K562 (cell line): ENCODE measurements around the gene NPDC1. TPM values are rescaled to one million over a fixed set of nuclear protein-coding genes. Genes with fewer than 3 reads are reported as not detected.

Source experiments
- ATAC-seq: fragments of 200-7000 bp; cut with Tn5 transposase; 3 replicates; pipeline ENCODE4 v1.9.1; 2020; ENCODE audit warnings: moderate library complexity
- BruUV-seq: library from RNA; stranded (reverse); fragments of 400-500 nt; replicated peaks from 2 replicates; lab custom pipeline; 2021; lab: Mats Ljungman, UMichigan
- CTCF ChIA-PET: fragments of 300-600 bp; formaldehyde crosslinking; extraction: SDS; loops from one replicate; lab custom pipeline; 2021; ENCODE audit warnings: low intra/inter-chr PET ratio; lab: Yijun Ruan, JAX
- POLR2A ChIA-PET: fragments of 300-600, 350-650 bp; sonication (Branson Sonifier 250); formaldehyde crosslinking; extraction: SDS; loops from one replicate; lab custom pipeline; 2021; ENCODE audit warnings: antibody characterized with exemption, inconsistent platforms; lab: Yijun Ruan, JAX
- DNase-seq, 4 experiments: peaks; one replicate each; pipeline versions ENCODE4 v3.0.0 to v3.0.0-alpha.2; 2011 to 2018; ENCODE audit warnings: low spot score in 3 of 4, mixed read lengths in 3 of 4; ENCODE audit errors: extremely low read depth in 1 of 4
- FAIRE-seq: peaks from 2 replicates; lab custom pipeline; 2011; peaks lifted over from hg19 to GRCh38; lab: Jason Lieb, UNC
- H2AFZ ChIP-seq: 2 replicates; pipeline ENCODE4 v1.6.0; 2011; ENCODE audit warnings: low read depth, low read length, control low read depth, inconsistent platforms
- H3K27ac ChIP-seq: fragments of 200-600 bp; 3 replicates; pipeline ENCODE4 v1.8.0; 2011; ENCODE audit warnings: low read depth, mild to moderate bottlenecking, control low read depth, inconsistent platforms, low read length, moderate library complexity, mixed read lengths; ENCODE audit errors: extremely low read depth
- H3K27me3 ChIP-seq, 2 experiments: fragments of 300-600 bp in 1 of 2; 2 replicates in 1 of 2; 3 replicates in 1 of 2; pipeline versions ENCODE4 v1.6.0 to v1.8.0; 2011; ENCODE audit warnings: inconsistent platforms in 2 of 2, low read length in 2 of 2, mild to moderate bottlenecking in 1 of 2, mixed read lengths in 1 of 2, moderate library complexity in 1 of 2; ENCODE audit not compliant: control insufficient read depth in 2 of 2, insufficient read depth in 2 of 2
- H3K36me3 ChIP-seq: fragments of 300-600 bp; 3 replicates; pipeline ENCODE4 v1.8.0; 2011; ENCODE audit warnings: mild to moderate bottlenecking, low read length, inconsistent platforms; ENCODE audit not compliant: control insufficient read depth, insufficient read depth
- H3K4me1 ChIP-seq, 2 experiments: fragments of 200-600 bp in 1 of 2; replicated peaks in 1 of 2; 2 replicates in 1 of 2; 3 replicates in 1 of 2; pipeline versions ENCODE4 v1.5.1 to v1.8.0; 2011; ENCODE audit warnings: inconsistent platforms in 2 of 2, low read length in 2 of 2, mild to moderate bottlenecking in 1 of 2, mixed read lengths in 1 of 2, moderate library complexity in 1 of 2; ENCODE audit not compliant: control insufficient read depth in 2 of 2, insufficient read depth in 2 of 2
- H3K4me2 ChIP-seq: 2 replicates; pipeline ENCODE4 v1.6.1; 2011; ENCODE audit warnings: low read length, control low read depth, inconsistent platforms, mixed read lengths; ENCODE audit not compliant: insufficient read depth
- H3K4me3 ChIP-seq: fragments of 200-600 bp; sonication (generic), shearing (Covaris generic); 2 replicates; pipeline ENCODE4 v1.5.1; 2016; ENCODE audit warnings: control low read depth, inconsistent platforms
- H3K79me2 ChIP-seq: fragments of 200-600 bp; 3 replicates; pipeline ENCODE4 v1.8.0; 2011; ENCODE audit warnings: low read length, inconsistent platforms; ENCODE audit not compliant: control insufficient read depth, insufficient read depth
- H3K9ac ChIP-seq, 2 experiments: 2 replicates each; pipeline versions ENCODE4 v1.6.0 to v1.6.1; 2011; ENCODE audit warnings: low read depth in 2 of 2, low read length in 2 of 2, control low read depth in 1 of 2, inconsistent platforms in 1 of 2, mild to moderate bottlenecking in 1 of 2, mixed read lengths in 1 of 2; ENCODE audit not compliant: insufficient read depth in 1 of 2
- H3K9me1 ChIP-seq: one replicate; pipeline ENCODE4 v1.6.0; 2011; ENCODE audit warnings: inconsistent platforms, mild to moderate bottlenecking, low read length, moderate library complexity; ENCODE audit not compliant: control insufficient read depth, insufficient read depth
- H3K9me3 ChIP-seq: replicated peaks from 2 replicates; pipeline ENCODE4 v1.5.1; 2011; ENCODE audit warnings: low read depth, low read length, inconsistent platforms; ENCODE audit not compliant: control insufficient read depth, insufficient read depth
- H4K20me1 ChIP-seq: replicated peaks from 2 replicates; pipeline ENCODE4 v1.6.1; 2011; ENCODE audit warnings: low read length, inconsistent platforms, mixed read lengths; ENCODE audit not compliant: control insufficient read depth, insufficient read depth
- BRD9 ChIP-seq: fragments of 450-650 bp; IDR thresholded peaks from 2 replicates; pipeline ENCODE4 v1.6.1; 2018; ENCODE audit warnings: low read depth; ENCODE audit not compliant: partially characterized antibody
- CC2D1A ChIP-seq: fragments of 450-650 bp; IDR thresholded peaks from 2 replicates; pipeline ENCODE4 v1.6.1; 2017; ENCODE audit warnings: mild to moderate bottlenecking
- EGR1 ChIP-seq: fragments of 450-650 bp; conservative IDR thresholded peaks from 2 replicates; pipeline ENCODE4 v1.6.1; 2017; ENCODE audit warnings: mild to moderate bottlenecking
- FOXA1 ChIP-seq: fragments of 450-650 bp; IDR thresholded peaks from 2 replicates; pipeline ENCODE4 v1.6.1; 2016; ENCODE audit warnings: mild to moderate bottlenecking, borderline replicate concordance
- GABPA ChIP-seq: fragments of 200-800 bp; sonication (Bioruptor generic); conservative IDR thresholded peaks from 2 replicates; pipeline ENCODE4 v1.6.1; 2016; ENCODE audit warnings: low read depth, missing genetic modification characterization, missing compliant biosample characterization
- MXI1 ChIP-seq: IDR thresholded peaks from 2 replicates; pipeline ENCODE4 v1.6.1; 2011; ENCODE audit warnings: low read depth, mild to moderate bottlenecking, improper control_type of control experiment, low read length
- NFE2L1 ChIP-seq: fragments of 450-650 bp; IDR thresholded peaks from 2 replicates; pipeline ENCODE4 v1.6.1; 2016; ENCODE audit warnings: missing genetic modification characterization, low read depth, mild to moderate bottlenecking, missing compliant biosample characterization, moderate library complexity, borderline replicate concordance
- RUNX1 ChIP-seq: sonication (generic); IDR thresholded peaks from 2 replicates; pipeline ENCODE4 v1.6.1; 2016; ENCODE audit warnings: antibody characterized with exemption, low read depth
- SMARCA5 ChIP-seq: fragments of 450-650 bp; IDR thresholded peaks from 2 replicates; pipeline ENCODE4 v1.6.1; 2016
- SREBF1 ChIP-seq: fragments of 150-350 bp; IDR thresholded peaks from 2 replicates; pipeline ENCODE4 v1.6.1; 2014; ENCODE audit warnings: antibody characterized with exemption, low read depth, low read length, borderline replicate concordance
- ZNF174 ChIP-seq: fragments of 250-450 bp; sonication (Bioruptor Pico); IDR thresholded peaks from 2 replicates; pipeline ENCODE4 v1.4.0; 2020; ENCODE audit warnings: mild to moderate bottlenecking
- ZNF24 ChIP-seq: fragments of 450-650 bp; IDR thresholded peaks from 2 replicates; pipeline ENCODE4 v1.6.1; 2016
- ZNF316 ChIP-seq: fragments of 450-650 bp; IDR thresholded peaks from 2 replicates; pipeline ENCODE4 v1.6.1; 2016
- WGBS: fragments of 100-300 bp; shearing (Covaris generic); methylation state at CpG from one replicate; pipeline ENCODE4 v1.1.6; 2016; ENCODE audit warnings: low coverage, mixed read lengths; ENCODE audit not compliant: insufficient coverage; ENCODE audit errors: missing lambda C conversion rate; 5-methylcytosine and 5-hydroxymethylcytosine counted together
- in situ Hi-C: fragments of 300-500 bp; cut with MboI; formaldehyde crosslinking; loops from 4 replicates; pipeline ENCODE4 v1.15.0; 2018; ENCODE audit warnings: inconsistent platforms, mixed read lengths
- intact Hi-C: fragments of 100-400 bp; cut with micrococcal nuclease; formaldehyde crosslinking; loops from 2 replicates; pipeline ENCODE4 v1.14.2; 2022
- polyA plus RNA-seq, 8 experiments: library from polyadenylated mRNA; depleted of rRNA in 4 of 8; stranded (reverse) in 5 of 8; unstranded in 3 of 8; fragments of >200 nt; fragmentation: Nextera tagmentation in 2 of 8; fragmentation: Illumina TruSeq in 1 of 8; extraction: Ambion mirVana in 2 of 8; extraction: Trizol in 1 of 8; gene quantifications; 2 replicates each; pipeline versions ENCODE4 v1.2.1 to v1.2.3, GENCODE V29; 2011 to 2014; ENCODE audit warnings: inconsistent platforms in 1 of 8, missing spikeins in 1 of 8
- total RNA-seq, 7 experiments: library from RNA; depleted of rRNA in 6 of 7; stranded (reverse); fragments of >200 nt in 6 of 7; fragmentation: Illumina TruSeq in 2 of 7; extraction: Trizol in 2 of 7; gene quantifications; 2 replicates each; pipeline versions ENCODE4 v1.2.1 to v1.2.3, GENCODE V29; 2011 to 2021; ENCODE audit warnings: low replicate concordance in 1 of 7
- TF ChIP-seq, protein P1 (sequence below), 2 experiments: fragments of 450-650 bp; conservative IDR thresholded peaks; 2 replicates each; pipeline ENCODE4 v1.6.1; 2017; ENCODE audit warnings: mild to moderate bottlenecking in 2 of 2, moderate library complexity in 2 of 2

Gene NPDC1
- total and polyA plus RNA-seq, 9 of the 15 experiments (the other 6 are each of a cell fraction or from before 2014, with no cell fraction given) = 0.06 to 2.1 (median 0.53) TPM; not detected in 3

DNA sequence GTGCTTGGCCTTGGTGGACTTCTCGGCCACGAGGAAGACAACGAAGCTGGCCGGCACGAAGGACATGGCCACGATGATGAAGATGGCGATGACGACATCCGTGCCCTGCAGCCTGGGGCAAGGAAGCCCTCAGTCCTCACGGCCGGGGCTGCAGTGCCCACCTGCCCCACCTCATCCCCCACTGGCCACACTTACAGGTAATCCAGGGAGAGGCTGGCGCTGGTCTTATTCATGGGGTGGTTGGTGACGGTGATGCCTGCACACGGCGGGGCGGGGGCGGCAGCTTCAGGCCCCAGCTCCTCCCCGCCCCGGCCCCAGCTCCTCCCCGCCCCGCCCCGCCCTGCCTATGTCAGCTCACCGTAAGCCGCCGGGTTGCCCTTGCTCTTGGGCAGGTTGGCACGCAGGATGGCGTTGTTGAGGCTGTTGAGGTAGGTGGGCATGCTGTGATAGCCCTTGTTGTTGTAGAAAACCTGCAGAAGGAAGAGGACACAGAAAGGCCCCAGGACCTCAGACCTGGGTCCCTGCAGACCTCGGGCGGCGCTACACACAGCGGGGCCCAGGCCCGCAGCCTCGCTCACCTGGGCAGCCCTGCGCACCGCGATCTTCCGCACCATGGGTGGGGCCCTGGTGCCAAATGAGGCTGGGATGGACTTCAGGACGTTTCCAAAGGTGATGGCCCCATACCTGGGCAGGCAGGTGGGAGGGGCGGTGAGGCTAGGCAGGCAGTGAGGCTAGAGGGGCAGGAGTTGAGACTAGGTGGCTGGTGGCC is 33.9 kb downstream of the NPDC1 start:
- Histone ChIP-seq H3K4me3 (no peak overlapping the region), H3K9ac (peak overlapping the region in 1 of 2 experiments; percentile 80; a peak in 2 of 4 replicates), H3K36me3 (no peaks in the 10 kb centered on the region), H3K4me2 (no peak overlapping the region), H3K27me3 (no peaks in the 10 kb centered on the region), H3K9me3 (no peaks in the 10 kb centered on the region), H2AFZ (no peak overlapping the region), H4K20me1 (no peaks in the 10 kb centered on the region), H3K9me1 (no peaks in the 10 kb centered on the region), H3K27ac (no peak overlapping the region), H3K79me2 (no peaks in the 10 kb centered on the region), H3K4me1 (peaks cover 0 to 70% of the 10 kb centered on the region in 2 experiments; a peak in 2 of 5 replicates)
- TF ChIP-seq SMARCA5 (no peak), EGR1 (no peak), ZNF316 (no peak), ZNF174 (CRISPR knock-in tag) (no peak), NFE2L1 (tag) (no peak), BRD9 (no peak), MXI1 (no peak), FOXA1 (no peak), GABPA (no peak), ZNF24 (no peak), CC2D1A (no peak), SREBF1 (no peak), RUNX1 (no peak)
- TF ChIP-seq, protein P1, sequence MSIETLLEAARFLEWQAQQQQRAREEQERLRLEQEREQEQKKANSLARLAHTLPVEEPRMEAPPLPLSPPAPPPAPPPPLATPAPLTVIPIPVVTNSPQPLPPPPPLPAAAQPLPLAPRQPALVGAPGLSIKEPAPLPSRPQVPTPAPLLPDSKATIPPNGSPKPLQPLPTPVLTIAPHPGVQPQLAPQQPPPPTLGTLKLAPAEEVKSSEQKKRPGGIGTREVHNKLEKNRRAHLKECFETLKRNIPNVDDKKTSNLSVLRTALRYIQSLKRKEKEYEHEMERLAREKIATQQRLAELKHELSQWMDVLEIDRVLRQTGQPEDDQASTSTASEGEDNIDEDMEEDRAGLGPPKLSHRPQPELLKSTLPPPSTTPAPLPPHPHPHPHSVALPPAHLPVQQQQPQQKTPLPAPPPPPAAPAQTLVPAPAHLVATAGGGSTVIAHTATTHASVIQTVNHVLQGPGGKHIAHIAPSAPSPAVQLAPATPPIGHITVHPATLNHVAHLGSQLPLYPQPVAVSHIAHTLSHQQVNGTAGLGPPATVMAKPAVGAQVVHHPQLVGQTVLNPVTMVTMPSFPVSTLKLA (conservative IDR thresholded peaks at IDR 0.05) = no peak
- ATAC-seq (no peak), DNase-seq (no peak), FAIRE-seq (no peak)
- no TSS peak for BruUV-seq
- intact Hi-C loops (no loop called here), in situ Hi-C loops (no loop called here)
- WGBS = 81% methylated on average over 21 of the region's 39 CpGs
- CTCF ChIA-PET = no interaction called here
- POLR2A ChIA-PET = interaction anchor here (0.6 to 0.7 kb wide), 2 partner anchors 86 to 160 kb away, joined by 3 read pairs; no protein-coding TSS in a partner anchor
